PC-3 (cell line): ENCODE data around the gene SH3BGRL3.

Source experiments
- EZH2 ChIP-seq: fragments of 300-600 bp; sonication (generic); IDR thresholded peaks from one replicate; pipeline ENCODE4 v1.6.1; 2017; ENCODE audit warnings: antibody characterized with exemption, mild to moderate bottlenecking, low read length; ENCODE audit not compliant: unreplicated experiment
- EZH2phosphoT487 ChIP-seq: fragments of 300-600 bp; sonication (generic); IDR thresholded peaks from 2 replicates; pipeline ENCODE4 v1.6.1; 2018; ENCODE audit warnings: mild to moderate bottlenecking, antibody characterized with exemption, low read length, borderline replicate concordance
- TF ChIP-seq, protein P1 (sequence below): fragments of 300-600 bp; sonication (generic); conservative IDR thresholded peaks from 2 replicates; pipeline ENCODE4 v1.5.1; 2017; ENCODE audit warnings: antibody characterized with exemption, low read depth, mild to moderate bottlenecking, low read length

DNA sequence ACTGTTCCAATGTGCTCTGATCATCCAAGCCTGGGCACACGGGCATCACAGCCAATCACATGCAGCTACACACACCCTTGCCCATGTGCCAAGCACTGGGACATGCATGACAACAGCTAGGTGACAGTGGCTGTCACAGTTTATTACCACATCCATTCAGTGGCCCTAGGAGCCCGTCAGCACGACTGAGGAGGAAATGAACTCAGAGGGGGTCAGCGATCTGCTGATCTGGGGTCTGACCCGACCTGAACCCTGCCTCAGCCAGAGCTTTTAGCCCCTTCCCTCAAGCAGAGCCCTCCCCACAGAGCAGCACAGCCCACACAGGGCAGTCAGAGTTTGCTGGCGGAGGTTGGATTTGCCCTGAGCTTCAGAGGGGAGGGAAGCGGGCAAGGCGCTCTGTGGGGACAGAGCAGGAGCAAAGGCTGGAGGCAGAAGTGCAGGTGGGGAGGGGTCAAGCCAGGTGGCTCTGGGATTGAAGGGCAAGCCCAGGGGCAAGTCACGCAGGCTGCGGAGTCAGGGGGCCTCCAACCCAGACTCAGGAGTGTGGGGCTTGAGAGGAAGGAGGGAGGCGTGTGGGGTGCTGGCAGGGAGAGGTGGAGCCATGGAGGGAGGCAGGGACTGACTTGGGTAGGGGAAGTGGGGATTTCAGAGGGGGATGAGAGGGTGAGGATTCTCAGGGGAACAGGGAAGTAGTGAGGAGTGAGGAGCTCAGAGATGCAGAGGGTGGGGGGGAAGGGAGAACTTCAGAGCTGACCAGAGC, 10.4 kb downstream of the SH3BGRL3 start:
- TF ChIP-seq, protein P1, sequence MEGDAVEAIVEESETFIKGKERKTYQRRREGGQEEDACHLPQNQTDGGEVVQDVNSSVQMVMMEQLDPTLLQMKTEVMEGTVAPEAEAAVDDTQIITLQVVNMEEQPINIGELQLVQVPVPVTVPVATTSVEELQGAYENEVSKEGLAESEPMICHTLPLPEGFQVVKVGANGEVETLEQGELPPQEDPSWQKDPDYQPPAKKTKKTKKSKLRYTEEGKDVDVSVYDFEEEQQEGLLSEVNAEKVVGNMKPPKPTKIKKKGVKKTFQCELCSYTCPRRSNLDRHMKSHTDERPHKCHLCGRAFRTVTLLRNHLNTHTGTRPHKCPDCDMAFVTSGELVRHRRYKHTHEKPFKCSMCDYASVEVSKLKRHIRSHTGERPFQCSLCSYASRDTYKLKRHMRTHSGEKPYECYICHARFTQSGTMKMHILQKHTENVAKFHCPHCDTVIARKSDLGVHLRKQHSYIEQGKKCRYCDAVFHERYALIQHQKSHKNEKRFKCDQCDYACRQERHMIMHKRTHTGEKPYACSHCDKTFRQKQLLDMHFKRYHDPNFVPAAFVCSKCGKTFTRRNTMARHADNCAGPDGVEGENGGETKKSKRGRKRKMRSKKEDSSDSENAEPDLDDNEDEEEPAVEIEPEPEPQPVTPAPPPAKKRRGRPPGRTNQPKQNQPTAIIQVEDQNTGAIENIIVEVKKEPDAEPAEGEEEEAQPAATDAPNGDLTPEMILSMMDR = no peak
- no peak for TF ChIP-seq EZH2phosphoT487
- no peak for TF ChIP-seq EZH2
